ENCODE data around the gene ADAD2.

ADAD2 gene

DNA sequence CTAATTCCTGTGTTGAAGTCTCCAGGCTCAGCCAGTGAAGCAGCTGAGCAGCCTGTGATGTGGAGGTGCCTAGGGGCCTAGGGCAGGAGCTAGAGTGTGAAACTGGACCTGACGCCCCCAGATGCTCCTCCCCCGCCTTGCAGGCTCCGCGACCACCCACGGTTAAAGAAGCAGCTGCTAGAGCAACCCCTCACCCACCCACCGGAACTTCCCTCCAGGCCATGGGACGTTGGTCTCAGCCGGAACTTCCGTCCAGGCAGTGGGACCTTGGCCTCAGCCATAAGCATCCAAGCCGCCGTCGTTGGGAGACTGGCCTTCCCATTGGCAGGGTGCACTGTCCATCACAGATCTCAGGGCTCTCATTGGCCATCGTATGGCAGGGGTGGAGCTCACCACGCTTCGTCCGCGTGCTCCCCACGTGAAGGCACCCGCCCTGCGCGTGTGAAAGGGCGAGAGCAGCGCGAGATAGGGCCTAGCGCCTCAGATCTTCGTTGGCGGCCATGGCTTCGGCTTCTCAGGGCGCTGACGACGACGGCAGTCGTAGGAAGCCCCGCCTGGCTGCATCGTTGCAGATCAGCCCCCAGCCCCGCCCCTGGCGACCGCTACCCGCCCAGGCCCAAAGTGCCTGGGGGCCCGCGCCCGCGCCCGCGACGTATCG is at the start of gene ADAD2:
ADAD2 (plus strand) TSS at position 427 of the 658 bp plus-strand sequence; CDS start at position 501, 74 bp downstream.
- no peak for FAIRE-seq
- DNase-seq (ENCODE audit: insufficient read length, low spot score) = no peak
- no peak for TF ChIP-seq POLR2A (IDR thresholded peaks at IDR 0.05; ENCODE audit: low read depth, low read length)

DNA sequence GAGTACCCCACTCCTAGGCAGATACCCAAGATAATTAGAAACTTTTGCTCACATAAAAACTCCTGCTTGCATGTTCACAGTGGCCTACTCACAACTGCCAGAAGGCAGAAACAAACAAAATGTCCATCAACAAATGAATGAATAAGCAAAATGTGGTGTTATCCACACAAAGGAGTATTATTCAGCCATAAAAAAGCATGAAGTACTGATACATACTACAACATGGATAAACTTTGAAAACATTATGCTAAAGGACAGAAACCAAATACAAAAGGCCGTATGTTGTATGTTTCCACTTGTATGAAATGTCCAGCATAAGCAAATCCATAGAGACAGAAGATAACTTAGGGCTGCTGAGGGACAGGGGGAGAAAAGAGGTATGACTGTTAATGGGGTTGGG is 47.9 kb upstream of the ADAD2 start:
- TF ChIP-seq POLR2A (IDR thresholded peaks at IDR 0.05; ENCODE audit: low read depth, low read length) = no peak
- FAIRE-seq (no peak), DNase-seq (ENCODE audit: insufficient read length, low spot score) (no peak)

GRCh38 chr16:84143784-84144199 is 47.2 kb upstream of the ADAD2 start:
- DNase-seq (ENCODE audit: insufficient read length, low spot score) (no peak), FAIRE-seq (no peak)
- no peak for TF ChIP-seq POLR2A (IDR thresholded peaks at IDR 0.05; ENCODE audit: low read depth, low read length)

- TF ChIP-seq POLR2A (IDR thresholded peaks at IDR 0.05; ENCODE audit: low read depth, low read length) = no peak
- DNase-seq (ENCODE audit: insufficient read length, low spot score) (peak; percentile 38), FAIRE-seq (no peak)
Observed at GRCh38 chr16:84144209-84144858, 46.6 kb upstream of the ADAD2 start.

- DNase-seq (ENCODE audit: insufficient read length, low spot score) (peak; percentile 94), FAIRE-seq (no peak)
- peak; percentile 86 for TF ChIP-seq POLR2A (IDR thresholded peaks at IDR 0.05; ENCODE audit: low read depth, low read length)
Observed at GRCh38 chr16:84144859-84145639, 45.9 kb upstream of the ADAD2 start, which contains the start of the genes DNAAF1 and HSDL1. Gene DNAAF1, plus strand, starts transcription at chr16:84145308. Its CDS starts 133 bp downstream, at chr16:84145441. Gene HSDL1, minus strand, starts transcription at chr16:84145177. Its CDS starts 13,856 bp downstream, at chr16:84131321.

GRCh38 chr16:84150926-84151325 is 40.0 kb upstream of the ADAD2 start:
- no peak for TF ChIP-seq POLR2A (IDR thresholded peaks at IDR 0.05; ENCODE audit: low read depth, low read length)
- FAIRE-seq (no peak), DNase-seq (ENCODE audit: insufficient read length, low spot score) (no peak)

DNA sequence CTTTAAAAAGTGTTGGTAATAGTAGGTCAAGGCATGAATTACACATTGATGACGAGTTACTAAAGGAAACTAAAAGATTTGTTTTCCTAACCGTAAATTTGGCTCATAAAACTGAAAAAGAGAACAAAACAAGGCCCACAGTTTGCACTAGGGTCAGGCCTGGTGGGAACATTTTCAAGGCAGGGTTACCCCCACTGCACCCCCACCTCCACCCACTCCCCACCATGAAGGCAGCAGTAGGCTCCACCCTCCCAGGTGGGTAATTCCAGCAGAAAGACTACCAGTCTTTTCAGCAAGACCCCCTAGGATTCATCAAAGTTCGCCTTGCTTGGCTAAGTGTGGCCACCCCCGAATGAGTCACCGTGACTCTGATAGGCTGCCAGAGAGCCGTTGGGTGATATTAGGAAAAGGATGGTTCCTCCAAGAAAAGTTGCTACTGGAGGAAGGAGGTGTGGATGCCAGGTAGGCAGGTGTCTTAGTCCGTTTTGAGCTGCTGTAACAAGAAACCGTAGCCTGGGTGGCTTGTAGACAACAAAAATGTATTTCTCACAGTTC is 37.2 kb upstream of the ADAD2 start:
- FAIRE-seq (no peak), DNase-seq (ENCODE audit: insufficient read length, low spot score) (no peak)
- TF ChIP-seq POLR2A (IDR thresholded peaks at IDR 0.05; ENCODE audit: low read depth, low read length) = peak; percentile 16; the same call in 1 of the 2 replicates

DNA sequence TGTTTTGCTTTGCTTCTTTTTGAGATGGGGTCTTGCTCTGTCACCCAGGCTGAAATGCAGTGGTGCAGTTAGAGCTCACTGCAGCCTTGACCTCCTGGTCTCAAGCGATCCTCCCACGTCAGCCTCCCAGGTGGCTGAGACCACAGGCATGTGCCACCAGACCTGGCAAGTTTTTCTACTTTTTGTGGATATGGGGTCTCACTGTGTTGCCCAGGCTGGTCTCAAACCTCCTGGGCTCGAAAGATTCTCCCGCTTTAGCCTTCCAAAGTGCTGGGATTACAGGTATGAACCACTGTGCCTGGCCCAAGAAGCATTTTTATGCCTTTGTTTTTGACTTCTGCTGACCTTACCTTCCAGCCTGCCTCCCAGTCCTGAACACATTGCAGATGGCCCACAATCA is 35.7 kb upstream of the ADAD2 start:
- DNase-seq (ENCODE audit: insufficient read length, low spot score) = no peak
- no peak for FAIRE-seq
- no peak for TF ChIP-seq POLR2A (IDR thresholded peaks at IDR 0.05; ENCODE audit: low read depth, low read length)

DNA sequence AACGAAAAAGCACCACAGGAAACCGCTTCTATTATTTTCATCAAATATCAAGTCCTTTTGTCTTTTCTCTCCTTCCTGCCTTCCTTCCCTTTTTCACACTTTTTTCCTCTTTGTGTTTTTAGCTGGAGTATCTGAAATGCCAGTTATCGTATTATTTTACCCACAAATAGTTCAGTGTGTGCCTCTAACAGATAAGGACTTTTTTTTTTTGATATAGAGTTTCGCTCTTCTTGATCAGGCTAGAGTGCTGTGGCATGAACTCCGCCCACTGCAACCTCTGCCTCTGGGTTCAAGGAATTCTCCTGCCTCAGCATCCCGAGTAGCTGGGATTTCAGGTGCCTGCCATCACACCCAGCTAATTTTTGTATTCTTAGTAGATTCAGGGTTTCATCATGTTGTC is 35.2 kb upstream of the ADAD2 start:
- DNase-seq (ENCODE audit: insufficient read length, low spot score) = no peak
- no peak for FAIRE-seq
- TF ChIP-seq POLR2A (IDR thresholded peaks at IDR 0.05; ENCODE audit: low read depth, low read length) = no peak

DNA sequence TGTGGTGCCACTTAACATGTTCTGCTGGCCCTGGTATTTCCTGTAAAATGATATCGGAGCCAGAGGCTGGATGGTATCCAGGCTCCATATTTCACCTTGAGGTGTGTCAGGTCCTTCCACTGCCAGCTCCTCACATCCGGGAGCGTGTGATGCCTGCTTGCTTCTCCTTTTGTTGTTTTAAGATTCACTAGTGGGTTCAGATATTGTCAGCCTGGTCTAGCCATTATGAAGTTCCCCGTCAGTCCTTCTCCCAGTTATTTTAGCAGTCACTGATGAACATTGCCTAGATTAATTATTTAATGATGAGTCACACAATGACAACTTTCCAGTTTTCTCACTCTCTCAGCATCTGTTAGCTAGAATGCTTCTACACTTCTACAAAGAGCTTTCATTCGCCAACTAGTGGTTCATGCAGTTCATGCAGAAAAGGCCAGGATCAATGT is 34.6 kb upstream of the ADAD2 start:
- TF ChIP-seq POLR2A (IDR thresholded peaks at IDR 0.05; ENCODE audit: low read depth, low read length) = no peak
- FAIRE-seq (no peak), DNase-seq (ENCODE audit: insufficient read length, low spot score) (no peak)

DNA sequence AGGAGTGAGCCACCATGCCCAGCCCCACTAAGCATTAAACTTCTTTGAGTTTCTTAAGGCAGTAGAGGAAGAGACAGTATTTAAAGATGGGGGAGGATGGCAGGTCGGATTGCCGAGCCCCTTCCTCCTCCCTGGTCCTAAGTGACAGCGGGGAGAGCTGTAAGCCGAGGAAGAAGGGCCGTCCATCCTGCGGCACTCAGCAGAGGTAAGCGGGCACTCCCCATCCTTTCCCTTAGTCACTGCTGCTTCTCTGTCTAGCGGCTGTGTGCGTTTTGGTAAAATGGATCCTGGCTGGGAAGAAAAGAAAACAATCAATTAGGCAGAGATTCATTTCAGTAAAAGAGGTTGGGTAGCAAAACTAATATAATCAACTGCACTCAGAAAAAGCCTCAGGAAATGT is 31.9 kb upstream of the ADAD2 start:
- FAIRE-seq = no peak
- no peak for TF ChIP-seq POLR2A (IDR thresholded peaks at IDR 0.05; ENCODE audit: low read depth, low read length)
- no peak for DNase-seq (ENCODE audit: insufficient read length, low spot score)

DNA sequence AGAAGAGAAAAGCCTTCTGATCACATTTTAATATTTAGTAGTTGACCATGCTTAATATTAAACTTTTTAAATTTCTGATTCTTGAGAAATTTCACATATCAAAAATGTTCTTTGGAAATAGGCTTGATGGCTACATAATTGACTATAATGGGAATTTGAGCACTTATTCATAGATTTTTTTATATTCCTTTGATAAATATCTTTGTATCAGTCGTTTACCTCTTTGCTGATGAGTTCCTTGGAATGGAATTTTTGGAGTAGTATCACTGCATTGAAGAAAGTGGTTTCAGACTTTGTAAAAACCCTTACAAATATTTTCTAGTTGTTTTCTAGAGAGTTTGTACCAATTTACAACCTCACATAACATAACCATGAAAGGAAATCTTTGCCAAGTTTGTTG is 31.2 kb upstream of the ADAD2 start:
- no peak for DNase-seq (ENCODE audit: insufficient read length, low spot score)
- FAIRE-seq = no peak
- TF ChIP-seq POLR2A (IDR thresholded peaks at IDR 0.05; ENCODE audit: low read depth, low read length) = no peak

- no peak for TF ChIP-seq POLR2A (IDR thresholded peaks at IDR 0.05; ENCODE audit: low read depth, low read length)
- DNase-seq (ENCODE audit: insufficient read length, low spot score) = no peak
- FAIRE-seq = no peak
Observed at GRCh38 chr16:84161037-84161436, 29.9 kb upstream of the ADAD2 start.

GRCh38 chr16:84161801-84162200 is 29.2 kb upstream of the ADAD2 start:
- FAIRE-seq = no peak
- no peak for TF ChIP-seq POLR2A (IDR thresholded peaks at IDR 0.05; ENCODE audit: low read depth, low read length)
- no peak for DNase-seq (ENCODE audit: insufficient read length, low spot score)

All from H54 (cell line).